Putamen (tissue), 1 donor: ENCODE measurements around the gene ZFHX2.
"Not testable (repeated sequence)": the region's sequence is repeated elsewhere in the genome, so short reads cannot be mapped to it uniquely, and the experiment has no call there.

ENCODE experiments used
- DNase-seq: peaks from one replicate; pipeline ENCODE4 v3.0.0-alpha.2; 2016; ENCODE audit warnings: low spot score

The ZFHX2 gene

DNA sequence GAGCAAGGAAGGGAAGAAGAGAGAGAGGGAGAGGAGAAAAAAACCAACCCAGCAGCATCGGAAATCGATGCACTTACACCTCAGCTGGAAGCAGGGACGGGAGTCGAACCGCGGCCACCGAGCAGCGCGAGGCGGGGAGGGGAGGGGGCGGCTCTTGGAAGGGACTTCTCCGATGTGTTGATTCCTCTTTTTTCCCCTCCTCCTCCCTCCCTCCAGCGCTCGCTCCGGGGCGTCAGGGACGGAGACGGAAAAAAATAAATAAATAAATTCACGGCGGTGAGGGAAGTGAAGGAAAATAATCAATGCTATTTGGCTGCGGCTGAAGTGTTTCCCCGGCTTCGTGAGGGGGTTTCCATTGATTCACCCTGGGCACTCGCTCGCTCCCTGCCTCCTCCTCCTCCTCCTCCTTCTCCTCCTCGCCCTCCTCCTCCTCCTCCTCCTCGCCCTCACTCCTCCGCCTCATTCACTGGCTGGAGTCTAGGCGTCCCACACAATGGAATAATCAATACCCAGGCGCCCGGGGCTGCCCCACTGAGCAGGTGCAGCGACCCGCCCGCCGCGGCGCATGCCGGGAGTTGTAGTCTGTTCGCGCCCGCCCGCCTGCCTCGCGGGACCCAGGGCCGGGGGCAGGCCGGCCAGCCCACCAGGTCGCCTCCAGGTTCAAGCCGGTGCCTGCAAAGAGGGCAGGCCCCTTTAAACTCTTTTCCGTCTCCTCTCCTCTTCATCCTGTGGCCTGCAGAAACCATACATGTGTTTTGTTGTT, at the start of gene ZFHX2:
Gene ZFHX2, minus strand, starts transcription at position 500 of the 763 bp plus-strand sequence. CDS start 16,440 bp downstream, outside the sequence.
- peak; percentile 90 for DNase-seq

DNA sequence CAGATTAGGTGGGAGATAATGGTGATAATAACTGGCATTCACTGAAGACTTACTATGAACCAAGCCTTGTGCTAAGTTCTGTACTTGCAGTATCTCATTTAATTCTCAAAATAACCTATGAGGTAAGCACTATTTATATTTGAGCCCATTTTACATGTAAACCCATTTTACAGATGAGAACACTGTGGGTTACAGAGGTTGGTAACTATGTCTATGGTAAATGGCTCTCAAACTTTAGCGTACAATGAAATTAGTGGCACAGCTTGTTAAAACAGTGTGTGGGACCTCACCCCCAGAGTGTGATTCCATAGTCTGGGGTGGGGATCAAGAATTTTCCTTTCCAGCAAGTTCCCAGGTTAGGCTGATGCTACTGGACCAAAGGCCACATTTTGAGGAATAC, 49.2 kb upstream of the ZFHX2 start:
- no peak for DNase-seq

DNA sequence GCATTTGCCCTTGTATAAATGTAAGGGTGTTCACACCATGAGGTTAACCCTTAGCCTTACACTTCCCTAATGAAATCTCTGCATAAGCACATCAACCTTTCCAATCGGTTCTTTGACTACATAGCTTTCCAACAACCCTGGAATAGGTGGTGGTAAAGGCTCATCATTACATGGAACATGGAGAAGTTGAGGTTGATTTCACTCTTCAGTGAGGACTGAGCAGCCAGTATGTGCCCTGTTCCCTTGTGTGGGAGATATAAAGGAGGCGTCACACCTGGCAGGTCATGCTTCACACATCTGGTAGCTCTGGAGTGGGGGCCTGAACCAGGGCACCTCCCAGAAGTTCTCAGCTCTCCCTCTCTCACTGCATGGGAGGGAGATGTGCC, 48.8 kb upstream of the ZFHX2 start:
- no peak for DNase-seq

DNA sequence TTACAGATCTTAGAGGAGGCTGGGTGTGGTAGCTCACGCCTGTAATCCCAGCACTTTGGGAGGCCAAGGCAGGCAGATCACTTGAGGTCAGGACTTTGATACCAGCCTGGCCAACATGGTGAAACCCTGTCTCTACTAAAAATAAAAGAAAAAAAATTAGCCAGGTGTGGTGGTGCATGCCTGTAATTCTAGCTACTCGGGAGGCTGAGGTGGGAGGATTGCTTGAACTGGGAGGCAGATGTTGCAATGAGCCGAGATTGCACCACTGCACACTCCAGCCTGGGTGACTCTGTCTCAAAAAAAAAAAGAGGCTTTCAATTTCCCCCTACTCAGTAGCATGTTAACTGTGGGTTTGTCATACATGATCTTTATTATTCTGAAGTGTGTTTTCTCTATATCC, 42.6 kb upstream of the ZFHX2 start:
- DNase-seq, result not testable (repeated sequence)

DNA sequence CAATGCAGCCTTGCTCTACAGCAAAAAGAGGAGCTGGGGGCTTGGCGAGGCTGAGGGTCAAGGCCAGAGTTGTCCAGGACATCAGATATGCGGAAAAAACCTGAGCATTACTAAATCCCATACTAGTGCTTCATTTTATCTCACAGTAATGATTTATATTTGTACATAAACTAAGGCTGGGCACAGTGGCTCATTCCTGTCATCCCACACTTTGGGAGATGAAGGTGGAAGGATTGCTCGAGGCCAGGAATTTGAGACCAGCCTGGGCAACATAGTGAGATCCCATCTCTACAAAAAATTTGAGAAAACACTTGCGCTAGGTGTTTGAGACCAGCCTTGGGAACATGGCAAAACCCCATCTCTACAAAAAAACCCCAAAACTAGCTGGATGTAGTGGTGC, 38.6 kb upstream of the ZFHX2 start:
- no peak for DNase-seq

DNA sequence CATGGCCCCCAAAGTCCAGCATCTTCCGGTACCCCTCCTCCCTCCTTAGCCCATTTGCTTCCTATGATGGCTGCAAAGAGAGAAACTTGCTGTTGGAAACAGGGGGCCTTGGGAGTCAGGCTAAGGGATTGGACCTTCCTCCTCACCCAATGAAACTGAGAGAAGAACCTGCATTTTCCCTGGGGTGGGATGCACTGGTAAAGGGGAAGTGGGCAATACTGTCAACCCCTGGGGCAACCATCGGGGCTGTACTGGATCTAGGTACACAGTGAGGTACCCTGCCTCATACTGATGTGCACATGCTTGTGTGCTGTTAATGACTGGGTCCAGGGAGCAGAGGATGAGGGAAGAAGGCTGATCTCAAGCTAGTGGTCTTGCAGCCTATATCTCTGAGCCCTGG, 38.0 kb upstream of the ZFHX2 start:
- no peak for DNase-seq

DNA sequence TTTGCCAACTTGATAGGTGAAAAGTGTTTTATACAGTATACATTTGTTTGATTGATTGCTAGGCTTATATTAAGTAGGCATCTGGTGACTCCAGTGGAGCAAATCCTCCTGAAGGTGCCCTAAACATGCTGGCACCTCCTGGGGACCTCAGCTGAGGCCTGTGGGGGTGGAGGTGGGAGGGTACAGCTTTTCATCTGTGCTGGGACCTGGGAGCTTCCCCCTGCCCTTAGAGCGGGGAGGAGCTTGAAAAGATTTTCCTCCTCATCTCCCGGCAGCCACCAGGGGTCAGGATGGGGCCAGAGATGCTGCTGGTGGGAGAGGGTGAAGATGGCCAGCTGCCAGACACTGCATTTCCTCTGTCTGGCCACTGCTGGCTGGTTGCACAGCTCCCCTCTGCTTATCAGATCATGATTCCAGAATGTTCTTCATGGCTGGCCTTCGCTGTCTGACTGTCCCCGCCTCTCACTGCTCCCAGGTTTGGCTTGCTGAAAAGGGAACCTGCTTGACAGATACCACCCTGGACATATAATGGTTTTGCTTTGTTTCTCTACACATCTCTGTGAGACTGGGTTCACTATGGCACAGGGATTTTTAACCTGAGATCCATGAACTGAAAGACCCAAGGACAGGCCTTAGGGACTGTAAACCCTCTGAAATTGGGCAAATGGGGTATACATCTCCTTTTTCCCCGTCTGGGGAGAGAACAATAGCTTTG, 37.5 kb upstream of the ZFHX2 start:
- DNase-seq, result peak; percentile 78

DNA sequence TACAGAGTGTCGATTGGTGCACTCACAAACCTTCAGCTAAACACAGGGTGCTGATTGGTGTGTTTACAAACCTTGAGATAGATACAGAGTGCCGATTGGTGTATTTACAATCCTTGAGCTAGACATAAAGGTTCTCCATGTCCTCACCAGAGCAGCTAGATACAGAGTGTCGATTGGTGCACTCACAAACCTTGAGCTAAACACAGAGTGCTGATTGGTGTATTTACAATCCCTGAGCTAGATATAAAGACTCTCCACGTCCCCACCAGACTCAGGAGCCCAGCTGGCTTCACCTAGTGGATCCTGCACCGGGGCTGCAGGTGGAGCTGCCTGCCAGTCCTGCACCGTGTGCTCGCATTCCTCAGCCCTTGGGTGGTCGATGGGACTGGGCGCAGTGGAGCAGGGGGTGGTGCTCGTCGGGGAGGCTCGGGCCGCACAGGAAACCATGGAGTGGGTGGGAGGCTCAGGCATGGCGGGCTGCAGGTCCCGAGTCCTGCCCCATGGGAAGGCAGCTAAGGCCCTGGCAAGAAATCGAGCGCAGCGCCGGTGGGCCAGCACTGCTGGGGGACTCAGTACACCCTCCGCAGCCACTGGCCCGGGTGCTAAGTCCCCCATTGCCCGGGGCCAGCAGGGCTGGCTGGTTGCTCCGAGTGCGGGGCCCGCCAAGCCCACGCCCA, 33.1 kb upstream of the ZFHX2 start:
- not testable (repeated sequence) for DNase-seq

DNA sequence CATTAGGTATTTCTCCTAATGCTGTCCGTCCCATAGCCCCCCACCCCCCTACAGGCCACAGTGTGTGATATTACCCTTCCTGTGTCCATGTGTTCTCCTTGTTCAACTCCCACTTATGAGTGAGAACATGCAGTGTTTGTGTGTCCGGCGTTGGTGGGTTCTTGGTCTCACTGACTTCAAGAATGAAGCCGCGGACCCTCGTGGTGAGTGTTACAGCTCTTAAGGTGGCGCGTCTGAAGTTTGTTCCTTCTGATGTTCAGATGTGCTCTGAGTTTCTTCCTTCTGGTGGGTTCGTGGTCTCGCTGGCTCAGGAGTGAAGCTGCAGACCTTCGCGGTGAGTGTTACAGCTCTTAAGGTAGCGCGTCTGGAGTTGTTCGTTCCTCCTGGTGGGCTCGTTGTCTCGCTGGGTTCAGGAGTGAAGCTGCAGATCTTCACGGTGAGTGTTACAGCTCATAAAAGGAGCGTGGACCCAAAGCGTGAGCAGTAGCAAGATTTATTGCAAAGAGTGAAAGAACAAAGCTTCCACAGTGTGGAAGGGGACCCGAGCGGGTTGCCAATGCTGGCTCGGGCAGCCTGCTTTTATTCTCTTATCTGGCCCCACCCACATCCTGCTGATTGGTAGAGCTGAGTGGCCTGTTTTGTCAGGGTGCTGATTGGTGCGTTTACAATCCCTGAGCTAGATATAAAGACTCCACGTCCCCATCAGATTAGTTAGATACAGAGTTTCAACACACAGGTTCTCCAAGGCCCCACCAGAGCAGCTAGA, 32.4 kb upstream of the ZFHX2 start:
- DNase-seq, result not testable (repeated sequence)

DNA sequence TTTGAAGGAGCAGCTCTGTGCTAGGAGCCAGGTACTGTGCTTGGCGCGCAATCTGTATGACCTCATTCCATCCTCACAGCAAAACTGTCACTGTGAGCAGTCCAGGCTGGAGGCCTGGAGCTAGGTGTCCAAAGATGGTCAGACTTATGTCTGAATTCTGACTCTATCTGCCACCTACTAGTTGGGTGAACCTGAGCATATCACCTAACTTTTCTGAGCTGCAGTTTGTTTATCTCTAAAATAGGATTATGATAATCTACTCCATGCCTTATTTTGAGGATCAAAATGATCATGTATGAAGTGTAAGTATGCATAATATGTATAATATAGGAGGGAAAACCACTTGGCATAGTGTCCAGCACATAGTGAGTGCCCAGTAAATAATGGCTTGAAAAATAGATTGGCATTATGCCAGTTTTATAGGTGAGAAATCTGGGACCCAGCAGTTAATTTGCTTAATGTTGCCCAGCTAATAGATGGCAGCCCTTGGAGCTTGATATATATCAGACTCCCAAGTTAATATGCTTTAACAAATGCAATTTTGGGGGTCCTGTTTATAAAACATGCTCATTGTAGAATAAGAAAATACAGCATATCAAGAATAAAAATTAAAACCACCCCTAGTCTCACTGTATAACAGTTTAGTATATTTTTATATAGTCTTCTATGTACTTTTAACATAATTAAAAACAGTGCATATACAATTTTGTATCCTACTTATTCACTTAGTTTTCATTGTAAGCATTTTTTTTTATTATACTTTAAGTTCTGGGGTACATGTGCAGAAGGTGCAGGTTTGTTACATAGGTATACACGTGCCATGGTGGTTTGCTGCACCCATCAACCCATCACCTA, 31.6 kb upstream of the ZFHX2 start:
- no peak for DNase-seq

DNA sequence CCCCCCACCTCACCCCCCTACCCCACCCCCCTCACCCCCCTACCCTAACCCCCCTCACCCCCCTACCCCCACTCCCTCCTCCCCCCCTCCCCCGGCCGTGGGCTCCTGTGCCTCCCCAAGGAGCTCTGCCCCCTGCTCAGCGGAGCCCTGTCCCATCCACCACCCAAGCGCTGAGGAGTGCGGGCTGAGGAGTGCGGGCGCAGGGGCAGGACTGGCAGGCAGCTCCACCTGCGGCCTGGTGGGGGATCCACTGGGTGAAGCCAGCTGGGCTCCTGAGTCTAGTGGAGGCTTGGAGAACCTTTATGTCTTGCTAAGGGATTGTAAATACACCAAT, 29.4 kb upstream of the ZFHX2 start:
- no peak for DNase-seq

DNA sequence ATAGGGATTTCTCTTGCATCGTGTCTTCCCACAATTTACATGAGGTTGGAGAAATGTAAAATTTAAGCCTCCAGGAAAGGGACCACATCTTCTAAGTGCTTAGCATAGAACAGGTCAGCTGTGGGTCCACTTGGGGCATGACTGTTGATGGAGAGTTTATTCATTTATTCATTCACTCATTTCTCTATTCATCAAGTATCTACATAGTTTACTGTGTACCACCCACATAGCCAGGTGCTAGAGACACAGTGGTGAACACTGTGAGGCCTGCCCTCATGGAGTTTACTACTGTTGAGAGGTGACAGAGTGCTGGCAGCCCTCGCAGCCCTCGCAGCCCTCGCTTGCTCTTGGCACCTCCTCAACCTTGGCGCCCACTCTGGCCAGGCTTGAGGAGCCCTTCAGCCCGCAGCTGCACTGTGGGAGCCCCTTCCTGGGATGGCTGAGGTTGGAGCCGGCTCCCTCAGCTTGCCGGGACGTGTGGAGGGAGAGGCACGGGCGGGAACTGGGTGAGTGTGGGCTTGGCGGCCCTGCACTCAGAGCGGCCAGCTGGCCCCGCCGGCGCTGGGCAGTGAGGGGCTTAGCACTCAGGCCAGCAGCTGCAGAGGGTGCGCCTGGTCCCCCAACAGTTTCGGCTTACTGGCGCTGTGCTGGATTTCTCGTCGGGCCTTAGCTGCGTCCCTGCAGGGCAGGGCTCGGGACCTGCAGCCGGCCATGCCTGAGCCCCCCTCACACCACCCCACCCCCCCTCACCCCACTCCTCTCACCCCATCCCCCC, 28.8 kb upstream of the ZFHX2 start:
- DNase-seq, result no peak

DNA sequence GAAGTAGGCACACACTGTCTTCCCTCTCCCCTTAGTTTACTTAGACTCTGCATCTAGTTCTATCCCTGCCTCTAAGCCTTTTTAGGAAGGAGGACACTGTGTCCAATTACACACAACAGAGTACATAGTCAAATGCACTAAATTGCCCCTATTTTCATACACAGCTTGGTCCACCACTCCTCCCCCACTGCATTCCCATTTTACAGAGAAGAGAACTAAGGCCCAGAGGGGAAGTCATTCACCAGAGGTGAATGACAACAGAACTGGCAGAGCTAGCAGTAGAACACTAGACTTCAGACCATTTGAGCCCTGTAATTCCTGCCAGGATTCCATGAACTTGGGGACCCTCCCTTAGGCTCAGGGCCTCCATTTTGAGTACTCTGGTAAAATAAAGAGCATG, 28.2 kb upstream of the ZFHX2 start:
- DNase-seq, result no peak

DNA sequence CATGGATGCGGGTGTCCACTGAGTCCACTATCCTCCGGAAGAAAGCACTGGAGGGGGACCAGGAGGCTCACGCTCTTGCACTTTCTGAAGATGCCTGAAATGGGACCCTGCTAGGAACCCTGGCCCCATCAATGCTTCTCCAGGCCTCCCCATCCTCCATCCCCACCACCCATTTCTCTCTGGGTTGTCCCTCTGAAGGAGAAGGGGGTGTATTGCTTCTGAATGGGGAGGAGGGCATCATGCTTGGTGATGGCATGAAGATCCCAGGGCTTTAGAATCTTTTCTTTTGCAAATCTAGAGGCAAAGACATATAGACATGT, 27.7 kb upstream of the ZFHX2 start:
- no peak for DNase-seq

DNA sequence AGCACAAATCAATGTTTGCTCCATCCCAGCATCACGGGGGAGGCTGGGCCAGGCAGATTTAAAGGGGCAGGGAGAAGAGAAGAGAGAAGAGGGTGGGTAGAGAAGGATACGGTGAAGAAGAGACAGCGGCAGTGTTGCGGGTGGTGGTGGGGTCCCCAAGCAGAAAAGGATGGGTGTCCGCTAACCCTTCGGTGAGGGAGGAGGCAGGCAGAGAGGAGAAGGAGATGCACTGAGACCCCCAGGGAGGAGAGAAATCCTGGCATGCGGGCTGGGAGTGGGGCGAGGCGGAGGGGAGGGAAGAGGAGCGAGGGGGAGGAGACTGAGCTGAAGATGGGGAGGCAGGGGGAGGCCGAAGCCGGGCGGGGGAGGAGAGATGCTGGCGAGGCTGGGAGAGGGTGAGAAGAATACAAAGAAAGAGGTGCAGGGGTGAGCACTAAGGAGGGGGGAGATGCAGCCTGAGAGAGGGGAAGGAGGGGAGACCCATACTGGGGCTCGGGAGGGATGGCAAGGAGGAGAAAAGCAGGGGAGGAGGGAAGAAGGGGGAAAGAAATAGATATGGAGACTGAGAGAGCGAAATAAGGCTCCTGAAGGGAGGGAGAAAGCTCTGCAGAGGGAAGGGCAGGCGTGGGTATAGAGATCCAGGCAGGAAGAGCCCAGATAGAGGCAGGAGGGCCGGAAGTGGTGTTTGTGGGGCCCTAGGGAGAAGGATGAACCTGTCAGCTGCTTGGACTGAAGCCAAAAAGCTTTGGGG, 27.2 kb upstream of the ZFHX2 start, which contains the start of gene JPH4:
Gene JPH4, minus strand, starts transcription at position 231 of the 751 bp plus-strand sequence. CDS start 1,337 bp downstream, outside the sequence.
- peak; percentile 79 for DNase-seq

DNA sequence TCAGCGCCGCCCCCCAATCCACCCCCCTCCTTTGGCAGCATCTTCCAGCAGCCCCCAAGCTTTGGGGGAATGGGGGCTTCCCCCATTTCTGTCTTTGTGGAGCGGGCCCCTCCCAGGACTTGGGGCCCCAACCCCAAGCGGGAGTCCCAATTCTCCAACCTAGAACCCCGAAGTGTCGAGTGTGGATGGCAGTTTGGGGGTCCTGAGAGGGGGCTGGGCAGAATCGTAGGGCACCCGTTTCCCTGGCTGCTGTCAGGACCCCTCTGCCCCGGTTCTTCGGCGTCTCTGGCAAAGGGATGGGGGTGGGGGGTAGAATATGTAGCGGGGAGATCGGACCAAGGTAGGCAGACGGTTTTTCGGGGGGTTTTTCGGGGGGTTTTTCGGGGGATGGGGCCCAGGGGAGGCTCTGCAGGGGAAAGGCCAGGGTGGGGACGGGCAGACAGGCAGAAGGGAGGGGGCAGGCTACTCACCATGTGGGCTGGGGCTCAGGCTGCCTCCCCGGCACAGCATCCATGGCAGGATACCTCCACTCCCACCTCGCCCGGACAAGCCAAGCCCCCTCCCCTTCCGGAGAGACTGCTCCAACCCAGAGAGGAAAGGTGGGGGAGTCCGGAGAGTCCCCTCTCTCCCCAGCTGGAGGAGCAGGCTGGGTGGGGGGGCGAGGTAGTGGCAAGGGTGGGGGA, 26.3 kb upstream of the ZFHX2 start:
- DNase-seq, result no peak

DNA sequence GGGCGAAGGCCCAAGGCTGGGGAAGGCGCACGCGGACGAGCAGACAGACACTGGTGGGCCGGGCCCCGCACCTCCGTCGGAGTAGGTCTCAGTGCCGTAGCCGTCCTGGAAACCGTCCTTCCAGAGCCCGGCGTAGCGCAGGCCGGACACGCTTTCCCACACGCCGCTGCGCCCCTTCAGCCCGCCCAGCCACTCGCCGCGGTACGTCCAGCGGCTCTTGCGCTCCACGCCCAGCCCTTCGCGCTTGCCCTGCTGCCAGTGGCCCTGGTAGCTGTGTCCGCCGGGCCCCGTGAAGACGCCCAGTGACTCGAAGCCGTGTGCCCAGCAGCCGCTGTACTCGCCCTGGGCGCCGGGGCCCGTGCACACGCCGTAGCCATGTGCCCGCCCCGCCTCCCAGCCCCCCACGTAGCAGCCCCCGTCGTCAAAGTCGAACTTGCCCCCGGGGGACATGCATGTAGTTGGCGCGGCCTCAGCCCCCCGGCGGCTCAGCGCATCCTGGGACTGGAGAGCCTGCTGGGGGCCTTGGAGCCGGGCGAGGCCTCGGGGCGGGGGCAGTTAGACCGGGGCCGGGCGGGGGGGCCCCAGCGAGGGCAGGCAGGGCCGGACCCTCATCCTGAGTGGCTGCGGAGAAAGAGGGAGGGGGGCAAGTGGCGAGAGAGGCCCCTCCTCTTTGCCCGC, 25.6 kb upstream of the ZFHX2 start:
- DNase-seq, result no peak

DNA sequence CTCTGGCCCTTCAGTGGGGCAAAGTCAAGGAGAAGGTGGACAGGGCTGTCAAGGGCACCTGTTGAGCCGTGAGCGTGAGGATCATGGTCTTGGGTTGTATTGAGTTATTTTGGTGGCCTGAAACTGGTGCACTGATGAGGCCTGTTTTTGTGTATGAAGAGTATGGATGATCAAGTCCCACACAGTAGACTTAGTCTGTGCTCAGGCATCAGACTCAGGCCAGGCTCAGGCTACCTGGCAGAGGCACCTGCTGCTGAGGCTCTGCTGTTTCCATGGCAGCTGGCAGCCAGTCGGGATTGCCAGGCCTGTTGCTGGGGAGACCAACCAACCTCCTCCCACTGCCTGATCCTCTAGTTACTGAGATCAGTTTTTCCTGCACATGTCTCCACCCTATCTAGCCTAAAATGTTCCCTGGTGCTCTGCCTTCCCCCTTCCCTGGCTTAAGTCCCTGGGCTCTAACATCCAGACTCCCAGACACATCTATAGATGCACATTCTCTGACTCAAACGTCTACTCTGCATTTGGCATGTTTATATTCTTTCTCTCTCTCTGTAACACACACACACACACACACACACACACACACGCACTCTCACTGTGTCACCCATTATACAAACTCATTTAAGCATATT, 21.9 kb upstream of the ZFHX2 start:
- DNase-seq, result peak; percentile 65
